Left lobe of liver (tissue), 2 donors: ENCODE measurements around the gene SLC45A3. TPM values are rescaled to one million over a fixed set of nuclear protein-coding genes. Genes with fewer than 3 reads are reported as not detected.
"Not testable (repeated sequence)": the region's sequence is repeated elsewhere in the genome, so short reads cannot be mapped to it uniquely, and the experiment has no call there.

Experiments used
- ATAC-seq: fragments of 200-7000 bp; cut with Tn5 transposase; one replicate; pipeline ENCODE4 v1.9.1; 2020; ENCODE audit warnings: mild to moderate bottlenecking, moderate library complexity
- DNase-seq: peaks from one replicate; pipeline ENCODE4 v3.0.0-alpha.2; 2020; ENCODE audit warnings: low spot score
- total RNA-seq: library from RNA; stranded (reverse); gene quantifications from one replicate; pipeline ENCODE4 v1.2.1, GENCODE V29; 2021
- donor health status: DM: no; HTN: no; CAD: no; lungs with moderate emphysema.
- donor health status: DM: no; HTN: yes; CAD: no.

Gene SLC45A3, protein sequence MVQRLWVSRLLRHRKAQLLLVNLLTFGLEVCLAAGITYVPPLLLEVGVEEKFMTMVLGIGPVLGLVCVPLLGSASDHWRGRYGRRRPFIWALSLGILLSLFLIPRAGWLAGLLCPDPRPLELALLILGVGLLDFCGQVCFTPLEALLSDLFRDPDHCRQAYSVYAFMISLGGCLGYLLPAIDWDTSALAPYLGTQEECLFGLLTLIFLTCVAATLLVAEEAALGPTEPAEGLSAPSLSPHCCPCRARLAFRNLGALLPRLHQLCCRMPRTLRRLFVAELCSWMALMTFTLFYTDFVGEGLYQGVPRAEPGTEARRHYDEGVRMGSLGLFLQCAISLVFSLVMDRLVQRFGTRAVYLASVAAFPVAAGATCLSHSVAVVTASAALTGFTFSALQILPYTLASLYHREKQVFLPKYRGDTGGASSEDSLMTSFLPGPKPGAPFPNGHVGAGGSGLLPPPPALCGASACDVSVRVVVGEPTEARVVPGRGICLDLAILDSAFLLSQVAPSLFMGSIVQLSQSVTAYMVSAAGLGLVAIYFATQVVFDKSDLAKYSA
- total RNA-seq = 21.2 TPM

DNA sequence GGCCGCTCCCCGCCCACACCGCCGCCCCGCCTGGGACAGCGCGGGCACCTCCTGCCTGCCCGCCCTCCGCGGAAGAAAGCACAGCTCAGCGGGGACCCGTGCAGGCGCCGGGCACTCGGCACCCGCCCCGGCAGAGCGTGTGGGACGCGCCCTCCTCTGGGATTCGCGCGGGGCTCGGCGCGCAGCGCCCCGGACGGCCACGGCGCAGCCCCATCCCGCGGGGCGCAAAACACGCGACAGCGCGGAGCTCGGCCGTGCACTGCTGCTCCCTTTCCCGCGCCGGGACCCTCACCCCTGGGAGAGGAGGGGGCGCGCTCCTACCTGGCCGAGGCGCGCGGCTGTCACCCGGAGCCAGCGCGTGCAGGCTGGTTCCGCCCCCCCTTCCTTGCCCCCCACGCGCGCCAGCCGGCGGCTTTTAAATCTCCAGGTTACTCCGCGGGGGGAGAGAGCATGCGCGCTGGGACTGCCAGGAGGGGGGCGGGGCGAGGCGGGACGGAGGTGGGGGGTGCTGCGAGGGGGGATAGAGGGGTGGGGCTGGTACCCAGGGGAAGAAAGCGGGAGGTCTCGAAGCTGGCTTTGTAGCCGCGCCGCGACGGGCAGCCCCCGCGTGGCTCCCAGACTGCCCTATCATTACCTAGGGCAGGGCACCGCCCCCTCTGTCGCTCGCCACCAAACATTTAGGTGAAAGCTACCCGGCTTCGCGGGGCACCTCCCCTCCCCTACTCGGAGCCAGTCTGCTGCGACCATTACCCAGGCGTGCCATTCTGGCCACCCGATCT lies at the start of gene SLC45A3:
Gene SLC45A3, minus strand, starts transcription at position 437 of the 779 bp plus-strand sequence. CDS start 15,853 bp downstream, outside the sequence.
- DNase-seq (peak; percentile 71), ATAC-seq (peak; percentile 67)

GRCh38 chr1:205726619-205727125 lies 46.4 kb upstream of the SLC45A3 start:
- DNase-seq (peak; percentile 63), ATAC-seq (peak; percentile 80)

- no peak for DNase-seq
Observed at GRCh38 chr1:205725514-205725913, 45.2 kb upstream of the SLC45A3 start.

GRCh38 chr1:205720740-205721139 lies 40.4 kb upstream of the SLC45A3 start:
- not testable (repeated sequence) for ATAC-seq, DNase-seq

More at GRCh38 chr1:205725514-205725913, 45.2 kb upstream of the SLC45A3 start:
- no peak for ATAC-seq

DNA sequence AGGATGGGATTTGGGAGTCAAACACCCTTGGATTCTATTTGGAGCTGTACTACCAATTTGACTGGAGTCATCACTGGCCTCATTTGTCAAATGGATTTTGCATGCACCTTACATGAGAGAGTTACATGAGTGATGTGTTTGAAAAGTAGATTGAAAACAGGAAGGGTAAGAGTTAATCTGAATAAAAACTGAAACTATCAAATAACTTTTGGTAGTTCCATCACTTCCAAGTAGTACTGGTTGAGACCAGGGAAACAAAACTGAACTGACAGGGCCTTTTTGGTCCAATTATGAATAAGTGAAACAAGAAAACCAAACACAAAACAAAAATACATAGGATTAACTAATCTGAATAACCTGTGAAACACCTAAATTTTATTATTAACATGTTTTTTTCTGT lies 39.5 kb upstream of the SLC45A3 start:
- no peak for ATAC-seq
- DNase-seq = no peak

DNA sequence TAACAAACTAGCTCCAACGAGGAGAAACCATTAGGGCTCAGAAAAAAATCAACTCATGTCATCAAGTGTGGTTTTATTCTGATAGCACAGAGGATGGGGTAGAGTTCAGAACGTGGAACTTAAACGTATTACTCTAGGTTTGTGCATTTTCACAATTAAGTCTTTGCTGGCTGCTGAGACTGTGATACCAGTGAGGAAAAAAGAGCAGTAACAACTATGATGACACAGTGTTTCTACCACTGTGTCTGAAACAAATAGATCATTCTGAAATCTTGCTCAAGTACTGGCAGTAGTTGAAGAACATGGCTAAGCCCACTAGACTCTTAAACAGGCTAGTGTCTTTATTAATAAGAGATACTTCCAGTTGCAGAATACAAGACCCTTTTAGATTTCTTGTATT lies 38.7 kb upstream of the SLC45A3 start:
- DNase-seq (no peak), ATAC-seq (no peak)

GRCh38 chr1:205716371-205717132 lies 36.2 kb upstream of the SLC45A3 start:
- ATAC-seq (peak; percentile 14), DNase-seq (no peak)

GRCh38 chr1:205715628-205716027 lies 35.3 kb upstream of the SLC45A3 start:
- DNase-seq (peak; percentile 37), ATAC-seq (no peak)

- no peak for DNase-seq
- no peak for ATAC-seq
Observed at GRCh38 chr1:205714906-205715246, 34.6 kb upstream of the SLC45A3 start.

DNA sequence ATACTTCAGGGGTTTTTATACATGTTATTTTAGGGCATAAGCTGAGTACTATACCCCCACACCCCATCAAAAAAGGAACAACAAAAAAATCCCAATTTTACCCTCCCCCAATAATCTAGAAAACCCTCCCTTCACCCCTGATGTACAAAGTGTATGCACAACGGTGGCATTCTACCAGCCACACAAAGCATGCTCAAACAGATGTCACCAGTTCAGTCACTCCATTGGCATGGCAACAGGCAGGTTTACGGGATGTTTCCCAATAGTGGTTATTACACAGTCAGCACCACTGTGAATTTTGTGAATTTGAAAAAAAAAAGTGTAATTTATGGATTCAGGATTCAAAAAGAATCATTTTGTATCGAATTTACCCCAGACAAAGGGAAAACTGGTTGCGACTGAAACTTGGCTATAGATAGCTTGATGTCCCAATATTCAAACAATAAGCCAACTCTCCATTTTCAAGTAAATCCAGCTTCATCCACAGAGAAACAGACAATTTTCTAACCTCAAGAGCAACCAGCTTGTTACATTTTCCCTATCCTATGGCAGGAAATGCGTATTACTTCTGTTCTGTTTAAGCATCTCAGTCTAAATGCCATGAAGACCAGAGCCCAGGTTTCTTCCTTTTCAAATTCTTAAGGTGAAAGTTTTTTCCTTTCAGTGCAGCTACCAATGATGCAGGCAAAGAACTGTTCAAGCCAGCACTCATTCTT lies 34.0 kb upstream of the SLC45A3 start:
- DNase-seq (peak; percentile 87), ATAC-seq (peak; percentile 61)

DNA sequence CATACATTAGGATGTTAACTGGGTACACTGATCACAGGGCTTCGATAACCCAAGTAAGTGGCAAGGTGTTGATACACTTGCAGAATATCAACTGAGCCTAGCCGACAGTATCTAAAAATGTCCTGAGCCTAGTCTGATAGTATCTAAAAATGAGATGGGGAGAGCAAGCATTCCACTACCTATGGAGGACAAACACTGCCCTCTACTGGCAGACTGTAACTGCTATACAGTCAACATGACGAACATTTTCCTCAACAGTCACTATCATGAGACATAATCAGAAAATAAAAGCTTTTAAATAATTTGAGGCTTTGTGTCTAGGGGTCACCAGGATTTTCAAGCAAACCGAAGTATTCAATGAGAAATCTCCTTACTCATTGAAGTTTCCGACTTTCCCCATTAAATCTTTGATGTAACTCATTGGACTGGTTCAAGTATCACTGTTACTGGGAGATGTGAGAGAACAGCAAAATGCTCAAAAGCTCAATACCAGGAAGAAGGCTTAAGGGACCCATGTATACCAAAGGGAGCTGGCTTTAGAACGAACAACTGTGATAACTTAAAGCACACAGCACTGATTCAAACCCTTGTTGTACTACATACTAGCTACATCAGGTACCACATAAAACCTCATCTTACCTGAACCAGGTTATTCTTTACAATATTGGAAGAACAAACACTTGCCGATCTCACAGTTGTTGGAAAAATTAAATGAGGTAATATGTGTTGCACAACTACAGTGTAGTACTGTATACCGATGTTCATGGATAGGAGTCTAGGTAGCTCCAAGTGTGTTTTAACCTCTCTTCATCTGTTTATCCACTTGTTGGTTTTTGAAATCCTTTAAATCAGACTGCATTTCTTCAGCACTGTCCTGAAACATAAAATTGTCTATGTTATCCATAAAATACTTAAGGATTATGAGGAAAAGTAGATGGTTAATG lies 31.1 kb upstream of the SLC45A3 start:
- ATAC-seq (peak; percentile 76), DNase-seq (peak; percentile 55)

- ATAC-seq = peak; percentile 68
- DNase-seq = peak; percentile 63
Observed at GRCh38 chr1:205710201-205711062, 30.1 kb upstream of the SLC45A3 start.

GRCh38 chr1:205709640-205710039 lies 29.3 kb upstream of the SLC45A3 start:
- ATAC-seq = peak; percentile 4
- peak; percentile 42 for DNase-seq

DNA sequence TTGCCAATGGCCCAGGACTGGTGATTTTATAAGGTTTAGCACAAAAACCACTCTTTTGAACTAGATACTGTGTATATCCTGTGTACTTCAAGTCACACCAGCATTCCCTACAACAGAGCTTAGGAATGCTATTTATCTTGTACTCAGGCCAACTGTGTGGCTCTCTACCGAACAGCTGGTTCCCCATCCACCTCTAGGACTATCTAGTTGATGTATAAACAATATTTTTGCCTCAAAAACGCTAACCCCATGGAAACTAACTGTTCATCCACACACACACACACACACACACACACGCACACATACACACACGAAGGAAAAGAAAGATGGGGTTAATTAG lies 28.7 kb upstream of the SLC45A3 start:
- peak; percentile 59 for ATAC-seq

GRCh38 chr1:205706601-205707502 lies 26.5 kb upstream of the SLC45A3 start:
- ATAC-seq (no peak), DNase-seq (no peak)

More for the DNA sequence above, 28.7 kb upstream of the SLC45A3 start:
- peak; percentile 43 for DNase-seq

DNA sequence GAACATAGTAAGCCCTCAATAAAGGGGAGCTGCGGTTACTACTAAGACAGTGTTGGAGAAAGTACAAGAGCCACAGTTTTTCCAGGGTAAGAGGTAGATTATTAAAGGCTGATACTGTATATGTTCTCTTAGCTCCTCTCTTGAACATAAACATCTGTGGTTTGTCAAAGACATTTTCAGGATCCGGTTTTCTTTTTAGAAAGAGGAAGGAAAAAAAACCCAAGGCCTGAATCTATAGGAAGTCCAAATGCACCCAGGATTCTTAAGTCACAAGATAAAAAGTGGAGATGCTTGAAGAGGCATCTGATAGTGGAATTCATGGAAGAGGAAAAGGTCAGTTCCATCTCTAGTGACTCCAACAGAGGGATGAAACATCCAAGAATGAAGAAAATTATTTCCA lies 24.6 kb upstream of the SLC45A3 start:
- ATAC-seq = no peak
- DNase-seq = no peak

- peak; percentile 17 for ATAC-seq
- DNase-seq = no peak
Observed at GRCh38 chr1:205703072-205703471, 22.8 kb upstream of the SLC45A3 start.
